Suprapubic skin (tissue), 3 donors: Measurements from ENCODE around the gene EIF2B2.

Experiments used
- EP300 ChIP-seq: sonication (generic); formaldehyde crosslinking; IDR thresholded peaks from one replicate; pipeline ENCODE4 v1.6.1; 2017; ENCODE audit warnings: antibody characterized with exemption
- TF ChIP-seq, protein P1 (sequence below), 2 donors: fragments of 200-600 bp in 1 of 2; fragments of 450-650 bp in 1 of 2; sonication (generic) in 1 of 2; IDR thresholded peaks; one replicate each; pipeline ENCODE4 v1.5.1; 2016 to 2019; ENCODE audit warnings: antibody characterized with exemption in 2 of 2, mild to moderate bottlenecking in 1 of 2, moderate library complexity in 1 of 2

- TF ChIP-seq, protein P1, sequence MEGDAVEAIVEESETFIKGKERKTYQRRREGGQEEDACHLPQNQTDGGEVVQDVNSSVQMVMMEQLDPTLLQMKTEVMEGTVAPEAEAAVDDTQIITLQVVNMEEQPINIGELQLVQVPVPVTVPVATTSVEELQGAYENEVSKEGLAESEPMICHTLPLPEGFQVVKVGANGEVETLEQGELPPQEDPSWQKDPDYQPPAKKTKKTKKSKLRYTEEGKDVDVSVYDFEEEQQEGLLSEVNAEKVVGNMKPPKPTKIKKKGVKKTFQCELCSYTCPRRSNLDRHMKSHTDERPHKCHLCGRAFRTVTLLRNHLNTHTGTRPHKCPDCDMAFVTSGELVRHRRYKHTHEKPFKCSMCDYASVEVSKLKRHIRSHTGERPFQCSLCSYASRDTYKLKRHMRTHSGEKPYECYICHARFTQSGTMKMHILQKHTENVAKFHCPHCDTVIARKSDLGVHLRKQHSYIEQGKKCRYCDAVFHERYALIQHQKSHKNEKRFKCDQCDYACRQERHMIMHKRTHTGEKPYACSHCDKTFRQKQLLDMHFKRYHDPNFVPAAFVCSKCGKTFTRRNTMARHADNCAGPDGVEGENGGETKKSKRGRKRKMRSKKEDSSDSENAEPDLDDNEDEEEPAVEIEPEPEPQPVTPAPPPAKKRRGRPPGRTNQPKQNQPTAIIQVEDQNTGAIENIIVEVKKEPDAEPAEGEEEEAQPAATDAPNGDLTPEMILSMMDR (IDR thresholded peaks at IDR 0.05), result no peak
- no peak for TF ChIP-seq EP300
Observed at GRCh38 chr14:75023108-75023507, 20.4 kb downstream of the EIF2B2 start.
